ENCODE results near the gene TNRC18.
"Not testable (repeated sequence)": the region's sequence is repeated elsewhere in the genome, so short reads cannot be mapped to it uniquely, and the experiment has no call there.

TNRC18 gene

GRCh38 chr7:5314864-5315263 is 108.8 kb downstream of the TNRC18 start:
- DNase-seq (ENCODE audit: insufficient read length, low spot score) (no peak), FAIRE-seq (no peak)
- no peak for TF ChIP-seq CTCF (IDR thresholded peaks at IDR 0.05; ENCODE audit: insufficient read depth, missing control alignments)

DNA sequence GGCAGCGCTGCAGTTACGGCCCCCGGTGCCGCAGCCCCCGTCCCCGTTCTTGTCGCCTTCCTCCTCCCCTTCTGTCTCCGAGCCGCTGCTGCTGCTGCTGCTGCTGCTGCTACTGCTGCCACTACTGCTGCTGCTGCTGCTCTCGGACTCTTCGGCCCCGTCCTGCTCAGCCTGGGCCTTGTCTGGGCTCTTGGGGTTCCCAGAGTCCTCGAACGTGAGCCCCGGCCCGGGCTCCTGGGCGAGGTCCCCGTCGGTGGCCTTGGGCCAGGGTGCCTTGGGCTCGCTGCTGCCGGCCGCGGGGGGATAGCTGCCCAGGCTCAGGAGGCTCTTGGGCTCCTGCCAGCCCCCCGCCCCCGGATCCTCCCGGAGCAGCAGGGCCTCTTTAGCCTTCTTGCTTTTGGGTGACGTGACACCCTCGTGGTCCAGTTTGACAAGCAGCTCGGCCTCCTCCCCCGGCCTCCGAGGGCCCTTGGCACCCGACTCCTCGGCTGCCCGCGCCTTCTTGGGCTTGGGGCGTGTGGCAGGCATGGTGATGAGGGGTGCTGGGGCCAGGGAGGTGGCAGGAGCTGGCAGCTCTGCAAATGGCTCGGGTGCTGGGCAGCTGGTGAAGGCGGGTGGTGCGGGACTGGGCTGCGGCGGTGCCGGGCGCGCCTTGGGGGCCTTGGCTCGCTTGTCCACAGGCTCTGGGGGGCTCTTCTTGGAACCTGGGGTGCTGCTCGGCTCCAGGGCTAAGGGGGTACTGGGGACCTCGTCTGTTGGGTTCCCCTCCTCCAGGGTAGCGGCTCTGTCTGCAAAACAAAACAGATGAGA is 110.4 kb downstream of the TNRC18 start:
- FAIRE-seq; DNase-seq (ENCODE audit: insufficient read length, low spot score): not testable (repeated sequence)

GRCh38 chr7:5312276-5313070 is 111.2 kb downstream of the TNRC18 start:
- not testable (repeated sequence) for FAIRE-seq; DNase-seq (ENCODE audit: insufficient read length, low spot score)

- DNase-seq (ENCODE audit: insufficient read length, low spot score) (no peak), FAIRE-seq (no peak)
- TF ChIP-seq CTCF (IDR thresholded peaks at IDR 0.05; ENCODE audit: insufficient read depth, missing control alignments), result no peak
Observed at GRCh38 chr7:5310822-5311405, 112.7 kb downstream of the TNRC18 start.

GRCh38 chr7:5309146-5309545 is 114.5 kb downstream of the TNRC18 start:
- FAIRE-seq (no peak), DNase-seq (ENCODE audit: insufficient read length, low spot score) (no peak)
- TF ChIP-seq CTCF (IDR thresholded peaks at IDR 0.05; ENCODE audit: insufficient read depth, missing control alignments), result no peak

DNA sequence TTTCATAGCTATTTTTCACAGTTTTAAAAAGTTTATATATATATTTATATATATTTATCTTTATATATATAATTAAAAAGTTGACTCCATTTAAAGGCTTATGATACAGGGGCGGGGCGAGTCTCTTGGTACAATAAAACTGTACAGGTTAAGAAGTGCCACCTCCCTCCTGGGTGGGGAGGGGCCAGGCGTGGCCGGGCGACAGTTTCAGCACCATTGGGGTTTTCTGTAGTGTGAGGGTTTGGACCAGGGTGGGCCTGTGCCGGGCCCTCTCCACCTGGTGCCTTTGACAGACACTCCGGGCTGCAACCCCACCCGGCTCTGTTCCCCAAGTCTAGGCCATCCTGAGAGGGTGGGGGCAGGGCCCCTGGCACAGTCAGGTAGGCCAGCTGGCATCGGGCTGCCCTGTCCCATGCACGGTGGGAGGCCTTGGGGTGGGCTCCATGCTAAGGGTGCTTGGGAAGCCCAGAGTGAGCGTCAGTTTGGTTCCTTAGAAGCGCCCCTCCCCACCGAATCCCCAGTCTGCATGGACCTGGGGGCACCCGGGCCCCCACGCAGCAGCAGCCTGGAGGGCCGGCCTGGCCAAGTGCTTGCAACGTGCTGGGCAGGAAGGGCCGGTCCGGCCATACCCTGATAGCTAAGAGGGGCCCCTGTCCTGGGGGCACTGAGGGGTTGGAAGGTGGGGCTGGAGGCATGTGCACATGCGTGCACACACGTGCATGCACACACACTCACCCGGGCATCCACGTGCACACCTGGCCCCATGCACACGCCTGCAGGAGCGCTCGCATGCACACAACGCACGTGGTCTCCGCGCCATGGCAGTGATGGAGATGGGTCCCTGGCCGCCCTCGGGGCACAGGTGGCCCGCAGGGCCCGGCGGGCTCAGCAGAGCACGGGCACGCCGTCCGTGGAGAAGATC is 116.2 kb downstream of the TNRC18 start:
- not testable (repeated sequence) for DNase-seq (ENCODE audit: insufficient read length, low spot score)

DNA sequence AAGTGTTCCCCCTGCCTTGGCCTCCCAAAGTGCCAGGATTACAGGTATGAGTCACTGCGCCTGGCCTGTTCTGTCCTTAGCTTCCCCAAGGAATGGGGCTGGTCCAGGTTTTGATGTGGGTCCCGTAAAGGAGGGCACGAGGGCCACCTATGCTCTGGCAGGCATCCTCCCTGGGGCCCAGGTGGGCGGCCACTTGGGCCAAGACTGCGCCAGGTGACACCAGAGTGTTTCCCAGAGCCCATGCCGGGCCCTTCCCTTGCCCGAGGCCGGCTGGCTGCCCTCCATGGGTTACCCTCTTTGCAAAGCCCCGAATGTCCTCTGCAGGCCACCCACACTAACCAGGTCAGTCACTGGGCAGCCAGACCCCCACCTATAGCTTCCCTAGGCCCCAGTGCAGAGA is 118.6 kb downstream of the TNRC18 start:
- DNase-seq (ENCODE audit: insufficient read length, low spot score); FAIRE-seq: not testable (repeated sequence)

More for the DNA sequence above, 116.2 kb downstream of the TNRC18 start:
- FAIRE-seq, result not testable (repeated sequence)

DNA sequence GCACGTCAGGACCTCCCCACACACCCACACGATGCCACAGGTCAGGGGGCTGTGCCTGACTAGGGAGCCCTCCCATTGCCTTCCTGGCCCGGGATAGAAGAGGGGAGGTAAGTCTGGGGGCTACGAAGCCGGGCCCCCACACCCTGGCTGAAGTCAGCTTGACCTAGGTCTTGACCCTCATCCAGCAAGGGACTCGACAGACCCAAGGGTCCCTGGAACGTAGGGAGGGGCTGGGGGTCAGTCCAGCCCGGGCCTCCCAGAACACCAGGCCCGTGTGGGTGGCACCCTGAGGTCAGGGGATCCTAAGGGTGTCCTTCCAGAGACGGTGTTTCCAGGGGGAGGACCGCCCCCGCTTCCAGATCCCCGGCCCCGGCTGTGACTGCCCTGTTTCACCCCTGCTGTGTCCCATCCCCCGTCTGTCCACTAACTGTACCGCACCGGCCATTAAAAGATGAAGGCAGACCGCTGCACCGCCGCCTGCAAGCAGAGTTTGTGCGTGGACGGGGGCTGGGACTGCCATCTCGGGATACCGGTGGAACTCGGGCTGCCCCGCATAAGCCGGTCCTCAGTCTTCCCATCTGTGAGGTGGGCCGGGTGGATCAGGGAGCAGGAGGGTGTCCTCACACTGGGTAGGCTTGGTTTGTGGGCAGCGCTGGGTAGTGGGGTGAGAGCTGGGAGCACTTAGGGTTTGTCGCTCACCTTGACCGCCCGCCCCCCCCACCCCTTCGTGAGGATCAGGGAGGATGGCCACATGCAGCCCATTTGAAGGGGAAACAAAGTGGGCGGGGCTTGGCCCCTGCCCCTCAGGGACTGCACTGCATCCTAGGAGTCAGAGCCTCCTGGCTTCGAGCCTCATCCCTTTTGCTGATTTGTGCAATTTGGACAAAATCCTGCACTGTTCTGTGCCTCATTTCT is 119.8 kb downstream of the TNRC18 start:
- no peak for TF ChIP-seq CTCF (IDR thresholded peaks at IDR 0.05; ENCODE audit: insufficient read depth, missing control alignments)
- DNase-seq (ENCODE audit: insufficient read length, low spot score), result no peak
- FAIRE-seq, result no peak
